Stimulated activated CD4-positive, alpha-beta T cell treated with anti-CD3 and anti-CD28 coated beads, TNF-alpha, amount 100 ng/mL, for 4 hours (primary cell): ENCODE results near the gene MAP10.

Source experiments
- DNase-seq, 3 experiments: peaks; one replicate each; pipeline ENCODE4 v3.0.0-alpha.2; 2020; ENCODE audit warnings: low read depth in 3 of 3

Gene MAP10

DNA sequence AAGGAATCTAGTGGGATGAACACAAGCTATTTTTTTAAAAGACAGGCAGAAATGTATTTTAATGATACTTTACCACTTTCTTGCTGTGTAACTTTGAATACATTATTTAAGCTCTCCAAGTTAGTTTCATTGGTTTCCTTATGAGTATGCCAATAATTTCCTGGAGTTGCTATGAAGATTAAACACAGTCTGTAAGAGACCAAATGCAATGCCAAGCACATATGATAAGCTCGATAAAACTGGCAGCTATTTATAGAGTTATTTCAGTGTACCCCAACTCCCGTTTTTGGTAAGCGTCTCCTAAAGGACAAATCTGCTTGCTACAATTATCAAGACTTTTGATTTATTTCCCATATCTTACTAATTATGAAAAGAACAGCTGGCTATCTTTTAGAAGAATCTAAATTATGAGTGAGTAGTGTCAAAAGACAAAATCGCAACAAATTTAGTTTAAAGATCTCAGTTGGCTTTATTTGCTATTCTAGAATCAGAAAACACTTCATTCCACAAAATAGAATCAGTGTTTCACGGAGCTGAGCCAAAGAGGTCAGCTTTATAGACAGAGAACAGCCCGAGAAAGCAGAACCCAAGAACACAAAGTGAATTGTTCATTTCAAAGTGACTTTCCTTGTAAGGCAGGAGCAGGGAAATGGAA, 7.2 kb upstream of the MAP10 start:
- no peak for DNase-seq

DNA sequence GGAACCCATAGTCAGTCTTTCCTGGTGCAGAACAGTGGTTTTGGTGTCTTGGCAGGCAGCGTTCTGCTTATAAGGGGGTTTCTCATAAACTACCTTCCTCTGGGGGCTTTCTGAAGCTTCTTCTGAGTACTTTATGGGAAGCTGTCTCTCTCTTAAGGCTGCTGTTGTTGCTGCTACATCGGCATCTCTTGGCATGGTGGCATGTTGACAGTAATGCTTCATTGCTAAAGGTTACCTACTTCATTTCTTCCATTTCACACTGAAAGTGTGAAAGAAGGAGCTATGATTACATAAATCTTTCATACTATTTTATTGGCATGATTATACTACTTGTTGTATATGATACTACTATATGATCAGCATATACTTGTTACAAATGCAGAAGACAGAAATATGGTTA, 6.3 kb upstream of the MAP10 start:
- DNase-seq: no peak

DNA sequence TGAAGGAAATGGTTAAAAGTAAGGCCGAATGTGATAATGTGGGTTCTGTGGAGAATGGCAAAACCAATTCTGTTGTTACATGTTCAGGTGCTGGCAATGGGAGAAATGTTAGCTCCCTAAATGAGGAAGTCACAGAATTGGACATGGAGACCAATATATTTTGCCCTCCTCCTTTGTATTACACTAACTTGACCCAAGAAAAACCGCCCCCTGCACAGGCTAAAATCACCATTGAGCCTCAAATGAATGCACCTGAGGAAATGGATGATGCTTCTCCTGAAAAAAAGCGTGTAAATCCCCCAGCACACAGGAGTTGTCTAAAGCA, 932 bp downstream of the MAP10 start:
- no peak for DNase-seq

DNA sequence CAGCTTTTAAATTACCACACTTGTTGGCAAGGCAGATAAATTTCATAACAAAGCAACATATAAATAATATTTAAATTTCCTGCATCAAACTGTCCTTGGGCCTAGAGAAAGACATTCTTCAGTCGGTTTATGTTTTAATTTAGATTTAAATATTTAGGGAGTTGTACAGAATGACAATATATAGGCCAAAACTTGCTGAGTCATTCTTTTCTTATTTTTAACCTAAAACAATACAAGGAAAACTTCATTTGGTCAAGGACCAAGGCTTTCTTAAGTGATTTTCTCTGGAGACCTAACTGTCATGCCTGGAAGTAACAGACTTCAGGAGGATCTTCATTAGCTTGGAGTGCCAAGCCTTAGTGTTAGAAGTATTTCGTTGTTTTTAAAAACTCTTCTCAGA, 5.6 kb downstream of the MAP10 start:
- no peak for DNase-seq

DNA sequence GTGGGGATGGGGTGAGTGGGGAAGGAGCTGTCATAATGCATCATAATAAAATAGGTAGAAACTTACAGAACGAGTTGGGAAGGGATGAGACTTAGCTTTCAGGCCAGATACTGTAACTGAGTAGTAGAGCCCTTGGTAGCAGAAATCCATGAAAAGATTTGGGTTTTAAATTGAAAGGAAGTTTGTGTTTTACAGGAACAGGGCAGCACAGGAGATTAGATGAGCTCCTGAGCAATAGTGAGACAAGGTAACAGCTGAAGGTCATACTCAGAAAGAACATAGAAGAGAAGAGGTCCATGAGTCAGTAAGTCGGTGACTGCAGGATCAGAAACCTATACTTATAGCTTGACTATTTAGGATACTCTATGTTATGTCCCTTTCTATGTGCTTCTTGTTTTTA, 7.3 kb downstream of the MAP10 start:
- no peak for DNase-seq

DNA sequence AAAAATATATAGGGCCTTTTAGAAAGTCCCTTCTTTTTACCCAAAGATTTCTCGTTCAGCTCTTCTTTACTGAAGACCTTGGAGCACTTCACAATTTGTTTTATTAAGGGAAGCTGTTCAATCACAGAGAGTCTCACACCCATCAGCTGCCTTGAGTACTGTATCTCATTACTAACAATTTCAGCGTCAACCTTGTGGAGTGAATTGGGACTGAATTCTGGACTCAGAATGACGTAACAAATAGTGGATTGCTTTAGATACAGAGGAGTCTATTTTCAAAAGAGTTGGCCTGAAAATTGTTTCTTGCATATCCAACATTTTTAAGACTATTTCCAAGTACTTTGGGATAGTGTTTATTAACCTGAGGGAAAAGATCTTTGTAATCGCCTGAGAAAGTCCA, 7.9 kb downstream of the MAP10 start:
- DNase-seq: no peak

DNA sequence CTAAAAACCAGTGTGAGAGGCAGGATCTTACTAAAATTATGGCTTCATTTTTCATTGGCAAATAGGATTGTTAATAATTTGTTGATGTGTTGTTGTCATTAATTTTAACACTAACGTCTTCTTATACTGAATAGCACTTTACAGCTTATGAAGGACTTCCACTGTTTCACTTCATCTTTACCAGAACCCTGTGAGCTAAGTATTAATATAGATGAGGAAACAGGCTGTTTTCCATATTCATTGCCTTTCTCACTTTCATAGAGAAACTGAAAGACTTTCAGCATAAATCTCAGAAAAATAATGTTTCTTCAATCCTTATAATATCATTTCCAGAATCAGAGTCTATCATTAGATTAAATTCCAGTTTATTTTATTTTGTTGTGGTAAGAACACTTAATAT, 8.5 kb downstream of the MAP10 start:
- no peak for DNase-seq

DNA sequence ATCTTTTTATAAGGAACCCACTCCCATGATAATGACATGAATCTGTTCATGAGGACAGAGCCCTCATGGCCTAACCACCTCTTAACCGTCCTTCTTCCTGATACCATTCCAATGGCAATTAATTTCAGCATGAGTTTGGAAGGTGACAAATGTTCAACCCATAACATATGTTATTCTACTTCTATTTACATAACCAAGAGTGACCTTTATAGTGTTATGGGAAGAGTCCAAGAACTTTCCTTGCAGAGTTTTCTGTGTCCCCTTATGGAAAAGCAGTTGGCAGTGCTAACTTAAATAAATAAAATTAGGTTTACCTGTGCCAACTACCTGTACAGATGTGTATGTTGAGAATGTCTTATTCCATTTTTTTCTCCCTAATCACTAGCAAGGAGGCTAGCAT, 11.1 kb downstream of the MAP10 start:
- DNase-seq: no peak

DNA sequence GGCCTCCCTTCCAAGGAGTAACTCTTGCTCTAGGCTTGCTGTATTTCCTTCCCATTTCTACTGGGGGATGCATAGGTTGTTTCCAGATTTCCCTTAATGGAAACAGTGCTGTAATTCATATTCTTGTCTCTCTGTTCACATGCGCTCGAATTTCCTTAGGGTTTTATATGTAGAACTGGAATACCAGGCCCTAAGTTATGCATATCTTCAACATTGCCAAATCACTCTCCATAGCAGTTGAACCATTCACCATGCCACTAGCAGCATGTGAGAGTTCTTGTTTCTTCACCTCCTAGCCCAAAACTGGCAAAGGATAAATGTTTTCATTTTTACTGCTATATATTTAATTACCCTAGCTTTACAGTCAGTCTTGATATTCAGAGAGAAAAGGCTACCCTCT, 12.8 kb downstream of the MAP10 start:
- DNase-seq: no peak

DNA sequence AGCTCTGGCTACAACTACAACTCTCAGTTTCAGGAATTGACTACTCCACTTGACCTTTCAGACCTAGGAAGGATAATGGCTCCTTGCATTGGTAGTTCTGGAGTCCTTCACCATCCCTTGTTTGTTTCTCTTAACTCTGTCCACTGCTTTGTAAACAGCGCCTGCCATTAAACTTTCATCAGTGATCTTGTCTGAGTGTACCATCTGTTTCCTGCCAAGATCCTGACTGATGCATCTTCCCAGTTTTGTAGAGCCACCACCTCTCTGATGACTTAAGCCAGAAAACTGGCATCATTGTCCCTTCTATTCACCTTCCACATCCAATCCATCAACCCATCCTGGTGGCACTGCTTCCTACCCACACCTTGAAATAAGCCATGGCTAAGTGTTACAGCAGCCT, 15.2 kb downstream of the MAP10 start:
- no peak for DNase-seq

DNA sequence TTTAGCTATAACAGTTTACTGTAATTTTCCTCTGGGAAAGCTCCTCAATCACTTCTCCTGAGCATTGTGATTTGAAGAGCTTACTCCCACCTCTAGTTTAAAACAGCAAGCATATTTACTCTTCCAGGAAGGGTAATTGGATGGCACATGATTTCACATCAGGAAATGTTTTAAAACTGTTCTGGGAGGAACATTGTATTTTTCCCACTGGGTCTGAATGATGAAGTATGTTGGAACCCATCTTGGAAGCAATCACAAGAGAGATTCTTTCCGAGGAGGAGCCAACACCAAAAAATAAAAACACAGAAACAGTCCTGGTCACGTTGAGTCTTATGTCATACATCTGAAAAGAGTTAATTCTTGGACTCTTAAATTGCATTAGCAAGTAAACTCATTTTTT, 17.3 kb downstream of the MAP10 start:
- no peak for DNase-seq

DNA sequence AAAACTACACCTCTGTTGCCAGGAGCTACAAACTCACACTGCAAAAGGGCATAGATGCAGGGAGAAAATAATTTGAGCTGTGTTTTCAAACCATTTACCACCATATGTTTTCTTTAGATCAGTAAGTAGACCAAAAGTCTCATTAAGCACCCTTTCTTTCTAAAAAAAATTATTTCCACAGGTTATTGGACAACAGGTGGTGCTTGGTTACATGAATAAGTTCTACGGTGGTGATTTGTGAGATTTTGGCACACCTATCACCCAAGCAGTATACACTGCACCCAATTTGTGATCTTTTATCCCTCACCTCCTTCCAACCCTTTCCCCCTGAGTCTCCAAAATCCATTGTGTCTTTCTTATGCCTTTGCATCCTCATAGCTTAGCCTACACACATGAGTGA, 21.1 kb downstream of the MAP10 start:
- no peak for DNase-seq

DNA sequence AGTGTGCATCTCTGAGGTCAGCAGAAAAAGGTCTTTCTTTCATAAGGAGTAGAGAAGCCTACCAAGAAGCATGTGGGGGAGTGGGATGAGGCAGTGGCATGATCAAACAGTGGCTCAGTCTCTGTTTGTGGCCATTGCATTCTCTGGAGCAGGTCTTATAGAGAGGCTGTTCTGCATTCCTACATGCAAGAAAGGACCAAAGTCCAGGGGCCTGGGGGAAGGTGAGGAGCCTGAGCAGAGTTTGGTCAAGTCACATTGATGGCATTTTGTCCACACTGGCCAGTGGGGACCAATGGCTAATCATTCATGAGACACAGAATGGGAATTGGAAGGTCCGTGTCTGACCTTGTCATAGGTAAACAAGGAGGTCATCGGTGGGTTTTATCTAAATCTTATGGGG, 25.4 kb downstream of the MAP10 start:
- no peak for DNase-seq

DNA sequence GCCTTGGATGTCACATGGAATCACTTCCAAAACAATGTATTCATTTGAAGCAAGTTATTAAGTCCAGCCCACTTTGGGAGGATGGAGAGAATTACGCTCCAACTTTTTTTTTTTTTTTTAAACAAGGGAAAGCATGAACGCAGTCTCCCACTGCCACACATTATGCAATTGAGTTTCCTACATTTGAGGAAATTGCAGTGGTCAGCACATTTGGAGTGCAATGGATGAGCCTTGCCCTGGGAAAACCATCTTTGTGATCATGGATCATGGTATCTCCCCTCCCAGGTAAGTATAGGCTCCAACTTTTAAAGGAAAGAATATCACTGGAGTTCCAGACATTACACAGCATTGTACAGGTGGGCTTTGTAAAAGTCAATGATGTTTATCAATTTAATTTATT, 26.7 kb downstream of the MAP10 start:
- no peak for DNase-seq

DNA sequence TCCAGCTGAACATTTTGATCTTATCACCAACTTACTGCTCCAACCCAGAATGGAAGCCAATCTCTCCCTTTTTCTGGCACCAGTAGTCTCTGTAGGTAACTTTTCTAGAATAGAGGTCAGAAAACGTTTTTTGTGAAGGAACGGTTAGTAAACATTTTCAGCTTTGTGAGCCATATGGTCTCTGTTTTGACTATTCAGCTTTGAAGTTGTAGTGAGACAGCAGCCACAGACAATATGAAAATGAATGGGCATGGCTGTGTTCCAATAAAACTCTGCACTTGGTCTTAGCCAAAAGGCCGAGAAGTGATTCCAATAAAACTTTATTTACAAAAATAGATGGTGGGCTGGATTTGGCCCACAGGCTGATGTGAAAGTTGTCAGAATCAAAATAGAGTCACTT, 28.9 kb downstream of the MAP10 start:
- DNase-seq: no peak

DNA sequence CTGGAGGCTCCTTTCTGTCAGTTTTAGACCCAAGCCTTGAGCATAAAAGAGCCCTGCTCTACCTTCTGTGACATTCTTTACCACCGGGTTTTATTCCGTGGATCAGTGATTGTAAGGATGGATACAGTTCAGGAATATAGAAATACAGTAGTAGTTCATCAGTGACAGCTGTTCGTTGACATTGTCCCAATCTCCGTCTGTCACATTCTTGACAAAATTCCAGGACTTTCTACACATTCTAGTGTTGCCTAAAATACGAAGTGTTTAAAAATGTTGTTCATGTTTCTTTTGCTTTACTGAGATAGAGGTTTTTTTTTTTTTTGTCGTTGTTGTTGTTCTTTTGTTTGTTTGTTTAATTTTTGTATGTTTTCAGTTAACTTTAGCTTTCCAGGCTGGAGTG, 29.9 kb downstream of the MAP10 start:
- DNase-seq: no peak

DNA sequence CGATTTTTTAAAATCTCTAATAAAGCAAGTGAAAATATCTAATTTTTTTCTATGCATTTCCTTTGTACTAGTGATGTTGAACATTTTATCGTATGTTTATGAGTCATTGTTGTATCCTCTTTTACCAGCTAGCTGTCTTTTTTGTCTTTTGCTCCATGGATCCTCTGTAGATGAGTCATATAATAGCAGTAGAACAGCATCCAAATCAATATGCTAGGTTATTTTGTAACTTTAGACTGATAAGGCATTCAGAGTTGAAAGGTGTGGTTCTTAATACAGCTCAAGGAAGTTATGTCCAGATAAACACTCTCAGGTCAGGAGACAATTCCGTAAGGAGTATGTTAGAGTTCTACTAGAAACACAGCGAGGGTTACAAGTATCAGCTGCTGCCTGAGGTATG, 31.9 kb downstream of the MAP10 start:
- DNase-seq: no peak

DNA sequence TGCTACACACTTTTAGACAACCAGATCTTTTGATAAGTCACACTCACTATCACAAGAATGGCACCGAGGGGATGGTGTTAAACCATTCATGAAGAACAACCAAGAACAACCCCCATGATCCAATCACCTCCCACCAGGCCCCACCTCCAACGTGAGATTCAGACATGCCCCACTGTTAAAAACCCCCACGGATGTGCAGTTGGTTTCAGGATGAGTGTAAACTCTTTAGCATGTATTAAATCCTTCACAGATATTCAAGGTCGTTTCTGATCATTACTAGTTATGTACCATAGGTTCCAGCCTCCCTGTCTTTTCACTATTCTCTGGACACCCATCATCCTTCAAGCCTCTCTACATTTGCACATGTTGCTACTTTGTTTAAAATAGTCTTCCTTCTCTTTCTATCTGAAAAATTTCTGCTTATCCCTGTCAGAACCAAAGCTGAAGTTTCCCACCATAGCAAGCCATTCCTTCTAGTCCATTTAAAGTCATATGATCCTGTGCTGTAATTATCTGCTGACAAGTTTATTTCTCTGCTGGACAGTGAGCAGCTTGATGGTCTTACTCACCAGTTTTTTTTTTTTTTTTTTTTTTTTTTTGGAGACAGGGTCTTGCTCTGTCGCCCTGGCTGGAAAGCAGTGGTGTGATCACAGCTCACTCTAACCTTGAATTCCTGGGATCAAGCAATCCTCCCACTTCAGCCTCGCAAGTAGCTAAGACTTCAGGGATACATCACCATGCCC, 36.8 kb downstream of the MAP10 start:
- no peak for DNase-seq

DNA sequence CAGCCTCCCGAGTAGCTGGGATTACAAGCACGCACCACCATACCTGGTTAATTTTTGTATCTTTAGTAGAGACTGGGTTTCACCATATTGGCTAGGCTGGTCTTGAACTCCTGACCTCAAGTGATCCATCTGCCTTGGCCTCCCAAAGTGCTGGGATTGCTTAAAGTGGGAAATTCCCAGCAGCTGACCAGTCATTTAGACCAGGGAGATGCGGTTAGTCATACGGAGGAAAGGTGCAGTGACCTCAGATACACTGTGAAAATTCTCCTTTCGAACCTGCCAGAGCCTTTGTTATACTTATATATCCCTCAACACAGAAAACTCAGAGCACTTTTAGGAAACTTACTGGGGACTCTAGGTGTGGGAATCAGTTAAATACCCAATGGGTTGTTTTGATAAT, 39.6 kb downstream of the MAP10 start:
- no peak for DNase-seq

DNA sequence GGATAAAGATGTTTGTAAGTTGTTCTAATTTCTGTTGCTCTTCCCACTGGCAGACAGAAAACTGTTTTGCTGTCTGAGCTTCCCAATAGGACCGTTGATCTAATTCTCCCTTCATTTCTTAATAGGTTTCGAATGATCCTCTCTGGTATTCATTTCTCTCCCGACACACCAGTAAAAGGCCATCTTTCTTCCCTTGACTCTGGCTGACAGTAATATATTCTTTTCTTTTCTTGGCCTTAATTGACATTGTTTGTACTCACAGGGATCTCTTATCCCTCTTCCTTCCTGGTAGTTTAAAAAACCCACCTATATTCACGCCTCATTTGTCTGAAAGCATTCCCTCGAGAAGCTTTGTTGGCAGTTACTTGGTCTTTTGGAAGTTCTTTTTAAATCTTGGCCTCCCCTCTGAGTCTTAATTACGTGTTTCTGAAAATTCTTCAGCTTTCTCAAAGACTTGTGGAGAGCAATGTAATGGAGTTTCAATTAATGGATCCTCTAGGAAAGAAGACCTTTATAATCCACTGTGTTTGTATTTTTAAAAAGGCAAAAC, 40.3 kb downstream of the MAP10 start:
- DNase-seq: no peak

DNA sequence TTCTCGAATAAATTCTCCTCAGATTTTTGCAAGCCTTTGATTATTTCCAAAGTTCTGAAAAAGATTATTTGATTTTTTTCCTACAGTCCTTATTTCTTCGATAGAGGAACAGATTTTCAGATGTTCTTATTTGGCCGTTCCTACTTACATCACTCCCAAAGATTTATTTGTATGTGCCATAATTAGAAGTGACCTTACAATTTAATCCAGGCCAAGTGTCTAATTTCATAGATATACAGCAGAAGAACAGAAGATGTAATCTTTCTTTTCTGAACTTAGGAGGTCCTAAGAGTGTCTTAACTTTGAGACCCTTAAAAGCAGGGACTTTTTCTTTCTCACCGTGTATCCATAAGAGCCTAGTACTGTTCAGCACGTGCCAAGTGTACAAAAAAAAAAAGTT, 46.3 kb downstream of the MAP10 start:
- DNase-seq: no peak

DNA sequence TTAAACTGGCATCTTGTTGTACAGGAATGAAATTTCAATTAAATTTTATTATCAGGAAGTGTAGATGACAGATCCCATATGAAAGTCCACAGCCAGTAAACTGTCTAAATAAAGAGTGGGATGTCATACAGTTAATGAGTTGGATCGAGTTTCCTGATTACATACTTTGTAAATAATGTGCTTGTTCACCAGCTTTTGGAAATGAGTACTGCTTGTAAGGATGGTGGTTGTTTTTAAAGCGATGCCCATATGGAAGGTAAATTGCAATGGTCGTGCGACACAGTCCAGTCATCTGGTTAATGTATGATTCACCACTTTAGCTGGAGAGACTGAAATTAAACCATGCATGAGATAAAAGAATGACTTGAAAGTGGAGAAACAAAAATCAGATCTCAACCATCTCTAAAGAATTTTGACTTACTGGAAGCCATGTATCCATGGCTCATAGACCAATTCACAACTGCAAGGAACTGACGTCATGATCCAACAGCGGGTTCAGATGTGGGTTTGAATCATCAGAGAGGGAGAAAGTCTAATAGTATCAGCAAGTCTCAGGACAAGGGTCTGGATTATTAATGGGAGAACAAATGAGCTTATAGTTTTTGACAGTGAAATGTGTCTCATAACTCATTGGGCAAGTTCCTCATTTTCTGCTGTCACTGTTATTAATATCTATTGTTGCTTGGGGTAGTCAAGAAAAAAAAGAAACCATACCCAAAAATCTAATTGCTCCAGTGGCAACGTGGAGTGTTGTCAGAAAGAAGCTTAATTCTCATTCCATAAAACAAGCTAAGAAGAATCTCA, 49.0 kb downstream of the MAP10 start:
- no peak for DNase-seq

DNA sequence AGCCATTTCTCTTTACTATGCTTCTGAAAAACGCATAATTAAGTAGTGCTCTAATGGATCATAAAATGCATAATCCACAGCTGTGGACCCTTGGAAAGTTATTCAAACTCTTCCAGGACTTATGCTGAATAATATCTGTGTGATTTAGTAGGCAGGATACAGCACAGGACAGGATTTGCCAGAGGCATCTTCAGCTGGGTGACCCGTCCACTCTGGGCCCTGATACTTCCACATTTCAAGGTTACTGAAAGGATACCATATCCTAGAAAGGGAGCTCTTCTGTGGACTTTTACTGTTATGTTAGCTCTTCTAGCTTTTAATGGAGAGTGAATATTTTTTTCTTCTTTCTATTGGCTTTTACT, 49.6 kb downstream of the MAP10 start:
- DNase-seq: no peak
